K562 (cell line): Measurements from ENCODE around the gene PRMT2. TPM values are rescaled to one million over a fixed set of nuclear protein-coding genes. Genes with fewer than 3 reads are reported as not detected.

Experiments used
- ATAC-seq: fragments of 200-7000 bp; cut with Tn5 transposase; 3 replicates; pipeline ENCODE4 v1.9.1; 2020; ENCODE audit warnings: moderate library complexity
- BruUV-seq: library from RNA; stranded (reverse); fragments of 400-500 nt; replicated peaks from 2 replicates; lab custom pipeline; 2021; lab: Mats Ljungman, UMichigan
- CTCF ChIA-PET: fragments of 300-600 bp; formaldehyde crosslinking; extraction: SDS; loops from one replicate; lab custom pipeline; 2021; ENCODE audit warnings: low intra/inter-chr PET ratio; lab: Yijun Ruan, JAX
- POLR2A ChIA-PET: fragments of 300-600, 350-650 bp; sonication (Branson Sonifier 250); formaldehyde crosslinking; extraction: SDS; loops from one replicate; lab custom pipeline; 2021; ENCODE audit warnings: antibody characterized with exemption, inconsistent platforms; lab: Yijun Ruan, JAX
- DNase-seq, 4 experiments: peaks; one replicate each; pipeline versions ENCODE4 v3.0.0 to v3.0.0-alpha.2; 2011 to 2018; ENCODE audit warnings: low spot score in 3 of 4, mixed read lengths in 3 of 4; ENCODE audit errors: extremely low read depth in 1 of 4
- FAIRE-seq: peaks from 2 replicates; lab custom pipeline; 2011; peaks lifted over from hg19 to GRCh38; lab: Jason Lieb, UNC
- H2AFZ ChIP-seq: 2 replicates; pipeline ENCODE4 v1.6.0; 2011; ENCODE audit warnings: low read depth, low read length, control low read depth, inconsistent platforms
- H3K27ac ChIP-seq: fragments of 200-600 bp; 3 replicates; pipeline ENCODE4 v1.8.0; 2011; ENCODE audit warnings: low read depth, mild to moderate bottlenecking, control low read depth, inconsistent platforms, low read length, moderate library complexity, mixed read lengths; ENCODE audit errors: extremely low read depth
- H3K27me3 ChIP-seq, 2 experiments: fragments of 300-600 bp in 1 of 2; 2 replicates in 1 of 2; 3 replicates in 1 of 2; pipeline versions ENCODE4 v1.6.0 to v1.8.0; 2011; ENCODE audit warnings: inconsistent platforms in 2 of 2, low read length in 2 of 2, mild to moderate bottlenecking in 1 of 2, mixed read lengths in 1 of 2, moderate library complexity in 1 of 2; ENCODE audit not compliant: control insufficient read depth in 2 of 2, insufficient read depth in 2 of 2
- H3K36me3 ChIP-seq: fragments of 300-600 bp; 3 replicates; pipeline ENCODE4 v1.8.0; 2011; ENCODE audit warnings: mild to moderate bottlenecking, low read length, inconsistent platforms; ENCODE audit not compliant: control insufficient read depth, insufficient read depth
- H3K4me1 ChIP-seq, 2 experiments: fragments of 200-600 bp in 1 of 2; replicated peaks in 1 of 2; 2 replicates in 1 of 2; 3 replicates in 1 of 2; pipeline versions ENCODE4 v1.5.1 to v1.8.0; 2011; ENCODE audit warnings: inconsistent platforms in 2 of 2, low read length in 2 of 2, mild to moderate bottlenecking in 1 of 2, mixed read lengths in 1 of 2, moderate library complexity in 1 of 2; ENCODE audit not compliant: control insufficient read depth in 2 of 2, insufficient read depth in 2 of 2
- H3K4me2 ChIP-seq: 2 replicates; pipeline ENCODE4 v1.6.1; 2011; ENCODE audit warnings: low read length, control low read depth, inconsistent platforms, mixed read lengths; ENCODE audit not compliant: insufficient read depth
- H3K4me3 ChIP-seq: fragments of 200-600 bp; sonication (generic), shearing (Covaris generic); 2 replicates; pipeline ENCODE4 v1.5.1; 2016; ENCODE audit warnings: control low read depth, inconsistent platforms
- H3K79me2 ChIP-seq: fragments of 200-600 bp; 3 replicates; pipeline ENCODE4 v1.8.0; 2011; ENCODE audit warnings: low read length, inconsistent platforms; ENCODE audit not compliant: control insufficient read depth, insufficient read depth
- H3K9ac ChIP-seq, 2 experiments: 2 replicates each; pipeline versions ENCODE4 v1.6.0 to v1.6.1; 2011; ENCODE audit warnings: low read depth in 2 of 2, low read length in 2 of 2, control low read depth in 1 of 2, inconsistent platforms in 1 of 2, mild to moderate bottlenecking in 1 of 2, mixed read lengths in 1 of 2; ENCODE audit not compliant: insufficient read depth in 1 of 2
- H3K9me1 ChIP-seq: one replicate; pipeline ENCODE4 v1.6.0; 2011; ENCODE audit warnings: inconsistent platforms, mild to moderate bottlenecking, low read length, moderate library complexity; ENCODE audit not compliant: control insufficient read depth, insufficient read depth
- H3K9me3 ChIP-seq: replicated peaks from 2 replicates; pipeline ENCODE4 v1.5.1; 2011; ENCODE audit warnings: low read depth, low read length, inconsistent platforms; ENCODE audit not compliant: control insufficient read depth, insufficient read depth
- H4K20me1 ChIP-seq: replicated peaks from 2 replicates; pipeline ENCODE4 v1.6.1; 2011; ENCODE audit warnings: low read length, inconsistent platforms, mixed read lengths; ENCODE audit not compliant: control insufficient read depth, insufficient read depth
- CHD7 ChIP-seq: fragments of 200-600 bp; sonication (generic); IDR thresholded peaks from one replicate; pipeline ENCODE4 v1.6.1; 2012; ENCODE audit warnings: mild to moderate bottlenecking, low read depth, low read length, inconsistent platforms
- HDAC8 ChIP-seq: fragments of 450-650 bp; IDR thresholded peaks from 2 replicates; pipeline ENCODE4 v1.6.1; 2016; ENCODE audit warnings: mild to moderate bottlenecking, missing genetic modification characterization, moderate library complexity, missing compliant biosample characterization
- HLTF ChIP-seq: fragments of 450-650 bp; IDR thresholded peaks from 2 replicates; pipeline ENCODE4 v1.6.1; 2016
- OTX1 ChIP-seq: fragments of 450-650 bp; formaldehyde crosslinking; IDR thresholded peaks from 2 replicates; pipeline ENCODE4 v1.4.0; 2022; ENCODE audit warnings: mild to moderate bottlenecking
- POLR2B ChIP-seq: fragments of 450-650 bp; IDR thresholded peaks from 2 replicates; pipeline ENCODE4 v1.6.1; 2018; ENCODE audit warnings: low read depth; ENCODE audit not compliant: partially characterized antibody
- POU5F1 ChIP-seq: fragments of 150-350 bp; IDR thresholded peaks from 2 replicates; pipeline ENCODE4 v1.6.1; 2014; ENCODE audit warnings: borderline replicate concordance, low read length, low read depth, mild to moderate bottlenecking; ENCODE audit not compliant: partially characterized antibody
- RAD51 ChIP-seq: fragments of 450-650 bp; IDR thresholded peaks from 2 replicates; pipeline ENCODE4 v1.7.1; 2016; ENCODE audit warnings: low read depth, mild to moderate bottlenecking, borderline replicate concordance
- SIRT6 ChIP-seq: IDR thresholded peaks from one replicate; pipeline ENCODE4 v1.6.1; 2012; ENCODE audit warnings: low read depth, mild to moderate bottlenecking, control low read depth, inconsistent platforms, low read length, moderate library complexity
- TCF15 ChIP-seq: fragments of 250-450 bp; sonication (Bioruptor Pico); IDR thresholded peaks from 2 replicates; pipeline ENCODE4 v1.8.0; 2022; ENCODE audit warnings: moderate library complexity, mild to moderate bottlenecking, inconsistent platforms
- TFAP4 ChIP-seq: sonication (generic); formaldehyde crosslinking; IDR thresholded peaks from 2 replicates; pipeline ENCODE4 v1.8.0; 2022; ENCODE audit warnings: missing genetic modification reagents, mild to moderate bottlenecking, moderate library complexity, borderline replicate concordance
- ZNF57 ChIP-seq: fragments of 450-650 bp; formaldehyde crosslinking; IDR thresholded peaks from 2 replicates; pipeline ENCODE4 v1.4.0; 2020; ENCODE audit warnings: mild to moderate bottlenecking, moderate library complexity
- WGBS: fragments of 100-300 bp; shearing (Covaris generic); methylation state at CpG from one replicate; pipeline ENCODE4 v1.1.6; 2016; ENCODE audit warnings: low coverage, mixed read lengths; ENCODE audit not compliant: insufficient coverage; ENCODE audit errors: missing lambda C conversion rate; 5-methylcytosine and 5-hydroxymethylcytosine counted together
- in situ Hi-C: fragments of 300-500 bp; cut with MboI; formaldehyde crosslinking; loops from 4 replicates; pipeline ENCODE4 v1.15.0; 2018; ENCODE audit warnings: inconsistent platforms, mixed read lengths
- intact Hi-C: fragments of 100-400 bp; cut with micrococcal nuclease; formaldehyde crosslinking; loops from 2 replicates; pipeline ENCODE4 v1.14.2; 2022
- polyA plus RNA-seq, 8 experiments: library from polyadenylated mRNA; depleted of rRNA in 4 of 8; stranded (reverse) in 5 of 8; unstranded in 3 of 8; fragments of >200 nt; fragmentation: Nextera tagmentation in 2 of 8; fragmentation: Illumina TruSeq in 1 of 8; extraction: Ambion mirVana in 2 of 8; extraction: Trizol in 1 of 8; gene quantifications; 2 replicates each; pipeline versions ENCODE4 v1.2.1 to v1.2.3, GENCODE V29; 2011 to 2014; ENCODE audit warnings: inconsistent platforms in 1 of 8, missing spikeins in 1 of 8
- total RNA-seq, 7 experiments: library from RNA; depleted of rRNA in 6 of 7; stranded (reverse); fragments of >200 nt in 6 of 7; fragmentation: Illumina TruSeq in 2 of 7; extraction: Trizol in 2 of 7; gene quantifications; 2 replicates each; pipeline versions ENCODE4 v1.2.1 to v1.2.3, GENCODE V29; 2011 to 2021; ENCODE audit warnings: low replicate concordance in 1 of 7

PRMT2 gene
- total and polyA plus RNA-seq, 9 of the 15 experiments (the other 6 are each of a cell fraction or from before 2014, with no cell fraction given): 37.2 to 85.7 (median 59.3) TPM

GRCh38 chr21:46600305-46600704 is 35.2 kb upstream of the PRMT2 start:
- Histone ChIP-seq H3K4me2 (no peak overlapping the region), H3K9me3 (no peaks in the 10 kb centered on the region), H3K4me3 (no peak overlapping the region), H3K9me1 (no peaks in the 10 kb centered on the region), H3K36me3 (no peaks in the 10 kb centered on the region), H3K4me1 (peaks cover 20 to 22% of the 10 kb centered on the region in 2 experiments; a peak in 4 of 5 replicates), H3K9ac (no peak overlapping the region; a peak in 1 of 4 replicates), H3K27me3 (peaks cover 8 to 12% of the 10 kb centered on the region in 2 experiments; a peak in 3 of 5 replicates), H3K79me2 (no peaks in the 10 kb centered on the region), H3K27ac (no peak overlapping the region), H4K20me1 (no peaks in the 10 kb centered on the region), H2AFZ (no peak overlapping the region)
- no peak for DNase-seq
- no TSS peak for BruUV-seq
- ChIA-PET POLR2A (no interaction called here), CTCF (no interaction called here)
- no peak for FAIRE-seq
- intact Hi-C loops (no loop called here), in situ Hi-C loops (no loop called here)
- no peak for ATAC-seq
- 12% methylated on average over 5 of the region's 5 CpGs for WGBS
- TF ChIP-seq TCF15: no peak
- no peak for TF ChIP-seq ZNF57
- TF ChIP-seq SIRT6: no peak
- no peak for TF ChIP-seq CHD7
- TF ChIP-seq HLTF: no peak
- no peak for TF ChIP-seq RAD51
- TF ChIP-seq OTX1 (CRISPR knock-in tag): no peak
- no peak for TF ChIP-seq POLR2B
- no peak for TF ChIP-seq TFAP4
- no peak for TF ChIP-seq POU5F1
- no peak for TF ChIP-seq HDAC8
